Hepatocyte (in vitro differentiated cells): Measurements from ENCODE around the gene DOCK1. TPM values are rescaled to one million over a fixed set of nuclear protein-coding genes. Genes with fewer than 3 reads are reported as not detected.

Source experiments
- DNase-seq: peaks from one replicate; pipeline ENCODE4 v3.0.0-alpha.2; 2016; ENCODE audit warnings: low spot score
- H2AFZ ChIP-seq: fragments of 200-600 bp; sonication (generic); 2 replicates; pipeline ENCODE4 v1.6.0; 2016; ENCODE audit warnings: antibody characterized with exemption, mild to moderate bottlenecking
- H3K27ac ChIP-seq: fragments of 200-600 bp; sonication (generic); 2 replicates; pipeline ENCODE4 v1.5.1; 2016; ENCODE audit warnings: mild to moderate bottlenecking
- H3K27me3 ChIP-seq: fragments of 200-600 bp; sonication (generic); 2 replicates; pipeline ENCODE4 v1.6.1; 2016
- H3K36me3 ChIP-seq: fragments of 200-600 bp; sonication (generic); replicated peaks from 2 replicates; pipeline ENCODE4 v1.5.1; 2016; ENCODE audit warnings: low read depth; ENCODE audit not compliant: insufficient read depth
- H3K4me1 ChIP-seq: fragments of 200-600 bp; sonication (generic); 2 replicates; pipeline ENCODE4 v1.5.1; 2016; ENCODE audit warnings: mild to moderate bottlenecking, moderate library complexity; ENCODE audit not compliant: insufficient read depth
- H3K4me2 ChIP-seq: fragments of 200-600 bp; sonication (generic); 2 replicates; pipeline ENCODE4 v1.6.0; 2016
- H3K4me3 ChIP-seq: fragments of 200-600 bp; sonication (generic); 2 replicates; pipeline ENCODE4 v1.5.1; 2016; ENCODE audit warnings: mild to moderate bottlenecking
- H3K79me2 ChIP-seq: fragments of 200-600 bp; sonication (generic); 2 replicates; pipeline ENCODE4 v1.6.0; 2017; ENCODE audit warnings: mild to moderate bottlenecking
- H3K9me2 ChIP-seq: fragments of 200-600 bp; sonication (generic); replicated peaks from 2 replicates; pipeline ENCODE4 v1.6.0; 2017; ENCODE audit warnings: mild to moderate bottlenecking; ENCODE audit not compliant: insufficient read depth
- H3K9me3 ChIP-seq: fragments of 200-600 bp; sonication (generic); 2 replicates; pipeline ENCODE4 v1.5.1; 2016; ENCODE audit warnings: low read depth, mild to moderate bottlenecking
- H4K20me1 ChIP-seq: fragments of 200-600 bp; sonication (generic); 2 replicates; pipeline ENCODE4 v1.6.0; 2016; ENCODE audit warnings: mild to moderate bottlenecking; ENCODE audit not compliant: insufficient read depth, poor library complexity, severe bottlenecking
- CTCF ChIP-seq: fragments of 200-600 bp; sonication (generic); IDR thresholded peaks from 2 replicates; pipeline ENCODE4 v1.5.1; 2016; ENCODE audit warnings: antibody characterized with exemption, mild to moderate bottlenecking; ENCODE audit not compliant: poor library complexity
- EZH2 ChIP-seq: fragments of 200-600 bp; sonication (generic); IDR thresholded peaks from 2 replicates; pipeline ENCODE4 v1.6.1; 2016; ENCODE audit warnings: antibody characterized with exemption, mild to moderate bottlenecking, borderline replicate concordance
- EZH2phosphoT487 ChIP-seq: fragments of 200-600 bp; sonication (generic); IDR thresholded peaks from one replicate; pipeline ENCODE4 v1.6.1; 2018; ENCODE audit warnings: antibody characterized with exemption, mild to moderate bottlenecking, low read depth, moderate library complexity; ENCODE audit not compliant: unreplicated experiment, severe bottlenecking
- WGBS: methylation state at CpG from one replicate; pipeline ENCODE4 v1.1.6; 2016; ENCODE audit warnings: low lambda C conversion rate; ENCODE audit errors: missing lambda C conversion rate; 5-methylcytosine and 5-hydroxymethylcytosine counted together
- polyA plus RNA-seq: library from polyadenylated mRNA; unstranded; fragments of >200 nt; fragmentation: Nextera tagmentation; extraction: Ambion mirVana; gene quantifications from 2 replicates; pipeline ENCODE4 v1.2.1, GENCODE V29; 2016
- total RNA-seq: library from RNA; depleted of rRNA; stranded (reverse); fragments of >200 nt; gene quantifications from 2 replicates; pipeline ENCODE4 v1.2.3, GENCODE V29; 2014

Gene DOCK1
- total and polyA plus RNA-seq, 2 experiments from 2014 or later = 16.0 to 55.5 TPM

- no peak for DNase-seq
- H3K27ac ChIP-seq = no peak overlapping the region
- H3K4me1 ChIP-seq = no peaks in the 10 kb centered on the region
- H3K79me2 ChIP-seq = no peaks in the 10 kb centered on the region
- TF ChIP-seq EZH2phosphoT487 (no peak), CTCF (no peak), EZH2 (no peak)
- H3K9me3 ChIP-seq = no peaks in the 10 kb centered on the region
- H2AFZ ChIP-seq = no peak overlapping the region
- H3K4me3 ChIP-seq = no peak overlapping the region
- H4K20me1 ChIP-seq = no peaks in the 10 kb centered on the region
- WGBS = 59% methylated on average over 2 of the region's 2 CpGs
- H3K27me3 ChIP-seq = no peaks in the 10 kb centered on the region
- H3K9me2 ChIP-seq = no peaks in the 10 kb centered on the region
- no peak overlapping the region for H3K4me2 ChIP-seq
- H3K36me3 ChIP-seq = no peaks in the 10 kb centered on the region
Observed at GRCh38 chr10:127207081-127207480, 301.9 kb downstream of the DOCK1 start.

- WGBS = 67% methylated on average over 7 of the region's 7 CpGs
- H3K4me2 ChIP-seq = no peak overlapping the region
- no peak overlapping the region for H3K4me3 ChIP-seq
- H3K79me2 ChIP-seq = no peaks in the 10 kb centered on the region
- no peaks in the 10 kb centered on the region for H3K4me1 ChIP-seq
- H3K36me3 ChIP-seq = no peaks in the 10 kb centered on the region
- H3K27me3 ChIP-seq = no peaks in the 10 kb centered on the region
- H4K20me1 ChIP-seq = no peaks in the 10 kb centered on the region
- no peak for TF ChIP-seq EZH2phosphoT487
- no peak for TF ChIP-seq EZH2
- TF ChIP-seq CTCF = no peak
- H3K27ac ChIP-seq = no peak overlapping the region
- no peak for DNase-seq
- no peaks in the 10 kb centered on the region for H3K9me3 ChIP-seq
- H2AFZ ChIP-seq = no peak overlapping the region
- H3K9me2 ChIP-seq = no peaks in the 10 kb centered on the region
Observed at GRCh38 chr10:127210936-127211466, 305.8 kb downstream of the DOCK1 start.

- Histone ChIP-seq H3K9me3 (no peaks in the 10 kb centered on the region), H3K79me2 (no peaks in the 10 kb centered on the region), H3K4me2 (no peak overlapping the region), H3K9me2 (no peaks in the 10 kb centered on the region), H2AFZ (no peak overlapping the region), H3K36me3 (no peaks in the 10 kb centered on the region), H3K4me1 (no peaks in the 10 kb centered on the region), H3K4me3 (no peak overlapping the region), H4K20me1 (no peaks in the 10 kb centered on the region), H3K27ac (no peak overlapping the region), H3K27me3 (no peaks in the 10 kb centered on the region)
- 58% methylated on average over 4 of the region's 4 CpGs for WGBS
- no peak for TF ChIP-seq CTCF
- TF ChIP-seq EZH2 = no peak
- TF ChIP-seq EZH2phosphoT487 = no peak
- no peak for DNase-seq
Observed at GRCh38 chr10:127215866-127216265, 310.6 kb downstream of the DOCK1 start.
